ENCODE results near the gene PIGO.

Gene PIGO

GRCh38 chr9:35106343-35106730, 9.9 kb upstream of the PIGO start:
- TF ChIP-seq CTCF (IDR thresholded peaks at IDR 0.05; ENCODE audit: low read depth, low read length, missing control alignments) = no peak
- DNase-seq (ENCODE audit: low read depth) = no peak
- no peak overlapping the region for H3K4me3 ChIP-seq (ENCODE audit: low read depth, low read length)

DNA sequence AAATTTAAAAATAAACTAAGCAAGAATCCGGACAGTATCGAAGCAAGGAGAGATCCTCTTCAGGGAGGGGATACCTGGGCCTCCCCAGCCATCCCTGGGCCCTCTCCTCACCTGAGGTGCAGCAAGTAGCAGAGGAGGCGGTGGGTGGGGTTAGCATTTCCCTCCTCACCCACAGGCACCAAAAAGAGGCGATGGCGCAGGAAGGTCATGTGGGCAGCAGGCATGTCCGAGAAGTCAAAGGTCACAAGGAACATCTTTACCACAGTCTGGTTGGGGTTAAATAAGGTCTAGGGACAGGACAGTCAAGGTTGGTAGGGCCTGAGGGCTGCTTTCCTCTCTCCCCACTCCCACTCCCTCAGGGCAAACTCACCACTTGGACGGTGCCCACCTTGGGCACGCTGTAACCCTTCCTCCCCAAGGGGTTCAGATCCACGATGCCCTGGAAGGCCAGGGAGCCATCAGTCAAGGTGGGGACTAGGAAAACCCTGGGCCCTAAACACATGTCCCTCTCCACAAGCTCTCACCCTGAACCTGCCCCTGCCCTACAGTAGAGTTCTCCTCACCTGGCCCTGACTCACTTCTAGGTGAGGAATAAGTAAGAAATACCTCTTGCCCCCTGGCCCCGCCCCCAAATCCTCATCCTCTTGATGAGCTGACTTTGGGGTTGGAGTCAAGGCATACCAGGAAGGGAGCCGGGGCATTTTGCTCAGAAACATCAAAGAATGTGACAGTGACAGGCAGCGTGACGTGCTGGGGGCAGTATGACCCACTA, 9.4 kb upstream of the PIGO start:
- H3K4me3 ChIP-seq (ENCODE audit: low read depth, low read length) = no peak overlapping the region
- no peak for TF ChIP-seq CTCF (IDR thresholded peaks at IDR 0.05; ENCODE audit: low read depth, low read length, missing control alignments)
- no peak for DNase-seq (ENCODE audit: low read depth)

GRCh38 chr9:35105126-35105525, 8.7 kb upstream of the PIGO start:
- DNase-seq (ENCODE audit: low read depth) = no peak
- H3K4me3 ChIP-seq (ENCODE audit: low read depth, low read length) = no peak overlapping the region
- no peak for TF ChIP-seq CTCF (IDR thresholded peaks at IDR 0.05; ENCODE audit: low read depth, low read length, missing control alignments)

- no peak for DNase-seq (ENCODE audit: low read depth)
Observed at GRCh38 chr9:35104586-35104985, 8.2 kb upstream of the PIGO start.

GRCh38 chr9:35103660-35104191, 7.3 kb upstream of the PIGO start:
- TF ChIP-seq CTCF (IDR thresholded peaks at IDR 0.05; ENCODE audit: low read depth, low read length, missing control alignments) = no peak
- H3K4me3 ChIP-seq (ENCODE audit: low read depth, low read length) = peak overlapping the region; percentile 73
- no peak for DNase-seq (ENCODE audit: low read depth)

More at GRCh38 chr9:35104586-35104985, 8.2 kb upstream of the PIGO start:
- H3K4me3 ChIP-seq (ENCODE audit: low read depth, low read length) = no peak overlapping the region
- TF ChIP-seq CTCF (IDR thresholded peaks at IDR 0.05; ENCODE audit: low read depth, low read length, missing control alignments) = no peak

GRCh38 chr9:35102769-35103659, 6.6 kb upstream of the PIGO start, which contains the start of gene STOML2:
STOML2 (minus strand) TSS chr9:35103131; CDS start chr9:35103094, 37 bp downstream.
- no peak for TF ChIP-seq CTCF (IDR thresholded peaks at IDR 0.05; ENCODE audit: low read depth, low read length, missing control alignments)
- peak within 1 kb of the TSS; percentile 73 for H3K4me3 ChIP-seq (ENCODE audit: low read depth, low read length)
- peak; percentile 91 for DNase-seq (ENCODE audit: low read depth)

Measured in GM12864 (cell line).